ENCODE data around the gene CNIH4. TPM values are rescaled to one million over a fixed set of nuclear protein-coding genes. Genes with fewer than 3 reads are reported as not detected.

CNIH4 gene
- total RNA-seq, 1 donor from 2014 or later: 68.0 TPM

DNA sequence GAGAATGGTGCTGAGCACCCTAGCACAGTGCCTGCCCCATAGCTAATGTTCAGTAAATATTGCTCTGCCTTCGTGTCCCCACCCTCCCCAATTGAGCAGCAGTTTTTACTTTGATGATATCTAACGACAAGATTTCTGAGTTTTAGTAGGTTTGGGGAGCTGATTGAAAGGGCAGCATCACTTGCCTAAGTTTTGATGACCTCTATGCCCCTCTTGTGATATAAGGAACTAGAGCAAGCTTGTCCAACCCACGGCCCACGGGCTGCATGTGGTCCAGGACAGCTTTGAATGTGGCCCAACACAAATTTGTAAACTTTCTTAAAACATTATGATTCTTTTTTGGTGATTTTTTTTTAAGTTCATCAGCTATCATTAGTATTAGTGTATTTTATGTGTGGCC, 1.6 kb downstream of the CNIH4 start:
- peak overlapping the region; percentile 84 for H3K4me3 ChIP-seq (ENCODE audit: insufficient read depth, low read depth, low read length)
- no peaks in the 10 kb centered on the region for H3K36me3 ChIP-seq (ENCODE audit: insufficient read depth, low read length)
- Mint-ChIP-seq H3K9me3 (ENCODE audit: unreplicated experiment) (no peaks in the 10 kb centered on the region), H3K27ac (ENCODE audit: unreplicated experiment) (no peak overlapping the region), H3K27me3 (ENCODE audit: low read depth, unreplicated experiment) (no peaks in the 10 kb centered on the region), H3K4me1 (ENCODE audit: low read depth, unreplicated experiment) (peaks cover 16% of the 10 kb centered on the region), H3K36me3 (ENCODE audit: low read depth, unreplicated experiment) (peaks cover 2% of the 10 kb centered on the region), H3K4me3 (ENCODE audit: unreplicated experiment) (peak overlapping the region; percentile 94)
- H3K27me3 ChIP-seq (ENCODE audit: insufficient read depth, low read length): no peaks in the 10 kb centered on the region
- H4K20me1 ChIP-seq (ENCODE audit: insufficient read depth, low read length): peaks cover 30% of the 10 kb centered on the region
- no peak for FAIRE-seq
- no peaks in the 10 kb centered on the region for H3K9me3 ChIP-seq (ENCODE audit: insufficient read depth, low read depth, low read length)
- H2AFZ ChIP-seq (ENCODE audit: low read depth, low read length): no peak overlapping the region
- H3K9ac ChIP-seq (ENCODE audit: low read length): peak overlapping the region; percentile 80
- H3K4me1 ChIP-seq (ENCODE audit: insufficient read depth, low read length): peaks cover 8% of the 10 kb centered on the region
- H3K4me2 ChIP-seq (ENCODE audit: low read length): peak overlapping the region; percentile 89
- TF ChIP-seq EZH2 (IDR thresholded peaks at IDR 0.05; ENCODE audit: insufficient read depth, low read length) (no peak), CTCF (IDR thresholded peaks at IDR 0.05; ENCODE audit: insufficient read depth, low read depth, low read length) (no peak)
- DNase-seq (ENCODE audit: low read depth): no peak
- peaks cover 56% of the 10 kb centered on the region for H3K79me2 ChIP-seq (ENCODE audit: insufficient read depth, low read length)
- H3K27ac ChIP-seq (ENCODE audit: low read depth, low read length): no peak overlapping the region

GRCh38 chr1:224359207-224359606, 2.5 kb downstream of the CNIH4 start:
- Histone ChIP-seq H3K4me2 (ENCODE audit: low read length) (peak overlapping the region; percentile 4), H3K4me1 (ENCODE audit: insufficient read depth, low read length) (peaks cover 8% of the 10 kb centered on the region), H2AFZ (ENCODE audit: low read depth, low read length) (no peak overlapping the region), H3K27me3 (ENCODE audit: insufficient read depth, low read length) (no peaks in the 10 kb centered on the region), H3K27ac (ENCODE audit: low read depth, low read length) (no peak overlapping the region), H3K79me2 (ENCODE audit: insufficient read depth, low read length) (peaks cover 65% of the 10 kb centered on the region), H3K9ac (ENCODE audit: low read length) (no peak overlapping the region), H3K9me3 (ENCODE audit: insufficient read depth, low read depth, low read length) (no peaks in the 10 kb centered on the region), H4K20me1 (ENCODE audit: insufficient read depth, low read length) (peaks cover 40% of the 10 kb centered on the region), H3K36me3 (ENCODE audit: insufficient read depth, low read length) (no peaks in the 10 kb centered on the region), H3K4me3 (ENCODE audit: insufficient read depth, low read depth, low read length) (no peak overlapping the region)
- Mint-ChIP-seq H3K4me3 (ENCODE audit: unreplicated experiment) (peak overlapping the region; percentile 94), H3K27ac (ENCODE audit: unreplicated experiment) (peak overlapping the region; percentile 3), H3K27me3 (ENCODE audit: low read depth, unreplicated experiment) (no peaks in the 10 kb centered on the region), H3K4me1 (ENCODE audit: low read depth, unreplicated experiment) (peaks cover 16% of the 10 kb centered on the region), H3K9me3 (ENCODE audit: unreplicated experiment) (no peaks in the 10 kb centered on the region), H3K36me3 (ENCODE audit: low read depth, unreplicated experiment) (peaks cover 3% of the 10 kb centered on the region)
- TF ChIP-seq CTCF (IDR thresholded peaks at IDR 0.05; ENCODE audit: insufficient read depth, low read depth, low read length): no peak
- no peak for TF ChIP-seq EZH2 (IDR thresholded peaks at IDR 0.05; ENCODE audit: insufficient read depth, low read length)
- DNase-seq (ENCODE audit: low read depth) (no peak), FAIRE-seq (no peak)

GRCh38 chr1:224368409-224368808, 11.7 kb downstream of the CNIH4 start:
- TF ChIP-seq CTCF (IDR thresholded peaks at IDR 0.05; ENCODE audit: insufficient read depth, low read depth, low read length) (no peak), EZH2 (IDR thresholded peaks at IDR 0.05; ENCODE audit: insufficient read depth, low read length) (no peak)
- Mint-ChIP-seq H3K27me3 (ENCODE audit: low read depth, unreplicated experiment) (no peaks in the 10 kb centered on the region), H3K4me1 (ENCODE audit: low read depth, unreplicated experiment) (no peaks in the 10 kb centered on the region), H3K27ac (ENCODE audit: unreplicated experiment) (no peak overlapping the region), H3K9me3 (ENCODE audit: unreplicated experiment) (no peaks in the 10 kb centered on the region), H3K36me3 (ENCODE audit: low read depth, unreplicated experiment) (peaks cover 13% of the 10 kb centered on the region), H3K4me3 (ENCODE audit: unreplicated experiment) (no peak overlapping the region)
- H3K9me3 ChIP-seq (ENCODE audit: insufficient read depth, low read depth, low read length): no peaks in the 10 kb centered on the region
- no peaks in the 10 kb centered on the region for H3K4me1 ChIP-seq (ENCODE audit: insufficient read depth, low read length)
- no peak overlapping the region for H3K4me2 ChIP-seq (ENCODE audit: low read length)
- H2AFZ ChIP-seq (ENCODE audit: low read depth, low read length): no peak overlapping the region
- no peak overlapping the region for H3K27ac ChIP-seq (ENCODE audit: low read depth, low read length)
- H3K79me2 ChIP-seq (ENCODE audit: insufficient read depth, low read length): peaks cover 26% of the 10 kb centered on the region
- FAIRE-seq: no peak
- H3K4me3 ChIP-seq (ENCODE audit: insufficient read depth, low read depth, low read length): no peak overlapping the region
- no peaks in the 10 kb centered on the region for H3K27me3 ChIP-seq (ENCODE audit: insufficient read depth, low read length)
- peaks cover 12% of the 10 kb centered on the region for H3K36me3 ChIP-seq (ENCODE audit: insufficient read depth, low read length)
- no peak for DNase-seq (ENCODE audit: low read depth)
- H3K9ac ChIP-seq (ENCODE audit: low read length): no peak overlapping the region
- H4K20me1 ChIP-seq (ENCODE audit: insufficient read depth, low read length): peaks cover 19% of the 10 kb centered on the region

All from astrocyte (in vitro differentiated cells and primary cell).